PC-3 (cell line): ENCODE measurements around the gene CBLN1. TPM values are rescaled to one million over a fixed set of nuclear protein-coding genes. Genes with fewer than 3 reads are reported as not detected.

ENCODE experiments used
- total RNA-seq: library from RNA; depleted of rRNA; stranded (reverse); fragments of >200 nt; gene quantifications from 2 replicates; pipeline ENCODE4 v1.2.3, GENCODE V29; 2014; rRNA removed

CBLN1 gene
- total RNA-seq, 1 experiment from 2014 or later, result 0.04 TPM

Other genes starting within 250 kb of the CBLN1 start
- gene C16orf78, start 92.0 kb upstream of the CBLN1 start, total RNA-seq, result not detected in 2 replicates